ENCODE data around the gene FAM200B. TPM values are rescaled to one million over a fixed set of nuclear protein-coding genes. Genes with fewer than 3 reads are reported as not detected.

FAM200B gene
- total and polyA plus RNA-seq, 2 experiments from 2014 or later, result 34.4 to 88.0 TPM

- Histone ChIP-seq H3K36me3 (ENCODE audit: insufficient read depth) (no peaks in the 10 kb centered on the region), H3K4me1 (ENCODE audit: insufficient read depth) (no peaks in the 10 kb centered on the region), H3K4me2 (no peak overlapping the region), H4K20me1 (replicated peaks; ENCODE audit: insufficient read depth) (no peaks in the 10 kb centered on the region), H3K79me2 (replicated peaks; ENCODE audit: insufficient read depth) (no peaks in the 10 kb centered on the region), H3K4me3 (no peak overlapping the region), H3K27me3 (ENCODE audit: insufficient read depth) (no peaks in the 10 kb centered on the region), H3F3A (replicated peaks; ENCODE audit: low read depth) (no peaks in the 10 kb centered on the region), H2AFZ (no peak overlapping the region), H3K9me2 (ENCODE audit: insufficient read depth) (no peaks in the 10 kb centered on the region), H3K27ac (ENCODE audit: low read depth) (no peak overlapping the region)
- Mint-ChIP-seq H3K4me1 (peaks cover 8% of the 10 kb centered on the region; the same call in 2 of the 3 replicates), H3K36me3 (ENCODE audit: low read depth) (no peaks in the 10 kb centered on the region), H3K4me3 (no peak overlapping the region), H3K9me3 (no peaks in the 10 kb centered on the region), H3K27me3 (ENCODE audit: insufficient read depth, low read depth, poor library complexity) (no peaks in the 10 kb centered on the region), H3K27ac (no peak overlapping the region)
- ATAC-seq (no peak), DNase-seq (ENCODE audit: low spot score) (no peak)
- TF ChIP-seq NANOG (IDR thresholded peaks at IDR 0.05; ENCODE audit: borderline replicate concordance) (no peak), CREB1 (CRISPR knock-in tag; IDR thresholded peaks at IDR 0.05; ENCODE audit: low read depth) (no peak), POLR2AphosphoS5 (IDR thresholded peaks at IDR 0.05; ENCODE audit: low read depth) (no peak)
Measured at GRCh38 chr4:15719506-15719905, 37.9 kb downstream of the FAM200B start.

- no peak overlapping the region for H3K4me3 ChIP-seq
- H3K27me3 ChIP-seq (ENCODE audit: insufficient read depth), result no peaks in the 10 kb centered on the region
- no peaks in the 10 kb centered on the region for H3K9me2 ChIP-seq (ENCODE audit: insufficient read depth)
- Mint-ChIP-seq H3K36me3 (ENCODE audit: low read depth) (no peaks in the 10 kb centered on the region), H3K4me1 (peaks cover 5% of the 10 kb centered on the region; the same call in 2 of the 3 replicates), H3K27ac (no peak overlapping the region), H3K27me3 (ENCODE audit: insufficient read depth, low read depth, poor library complexity) (no peaks in the 10 kb centered on the region), H3K9me3 (no peaks in the 10 kb centered on the region), H3K4me3 (no peak overlapping the region)
- TF ChIP-seq EZH2 (IDR thresholded peaks at IDR 0.05; ENCODE audit: low read depth, unreplicated experiment), result no peak
- no peak for TF ChIP-seq ZNF331 (CRISPR knock-in tag; IDR thresholded peaks at IDR 0.05; ENCODE audit: low read depth)
- no peaks in the 10 kb centered on the region for H3K4me1 ChIP-seq (ENCODE audit: insufficient read depth)
- no peaks in the 10 kb centered on the region for H3K79me2 ChIP-seq (replicated peaks; ENCODE audit: insufficient read depth)
- no peak overlapping the region for H3K27ac ChIP-seq (ENCODE audit: low read depth)
- no peaks in the 10 kb centered on the region for H4K20me1 ChIP-seq (replicated peaks; ENCODE audit: insufficient read depth)
- no peak for DNase-seq (ENCODE audit: low spot score)
- ATAC-seq, result no peak
- H2AFZ ChIP-seq, result no peak overlapping the region
- no peak overlapping the region for H3K4me2 ChIP-seq
- no peaks in the 10 kb centered on the region for H3F3A ChIP-seq (replicated peaks; ENCODE audit: low read depth)
- no peaks in the 10 kb centered on the region for H3K36me3 ChIP-seq (ENCODE audit: insufficient read depth)
Measured at GRCh38 chr4:15720851-15721250, 39.2 kb downstream of the FAM200B start.

GRCh38 chr4:15725608-15726007 lies 44.0 kb downstream of the FAM200B start:
- no peaks in the 10 kb centered on the region for H3K36me3 Mint-ChIP-seq (ENCODE audit: low read depth)
- no peaks in the 10 kb centered on the region for H3K27me3 Mint-ChIP-seq (ENCODE audit: insufficient read depth, low read depth, poor library complexity)
- ATAC-seq (no peak), DNase-seq (ENCODE audit: low spot score) (no peak)
- no peak overlapping the region for H2AFZ ChIP-seq
- H3K79me2 ChIP-seq (replicated peaks; ENCODE audit: insufficient read depth), result no peaks in the 10 kb centered on the region
- no peak overlapping the region for H3K4me3 Mint-ChIP-seq
- no peaks in the 10 kb centered on the region for H4K20me1 ChIP-seq (replicated peaks; ENCODE audit: insufficient read depth)
- H3K4me2 ChIP-seq, result no peak overlapping the region
- no peak overlapping the region for H3K27ac Mint-ChIP-seq
- no peaks in the 10 kb centered on the region for H3K4me1 Mint-ChIP-seq
- no peaks in the 10 kb centered on the region for H3F3A ChIP-seq (replicated peaks; ENCODE audit: low read depth)
- no peaks in the 10 kb centered on the region for H3K27me3 ChIP-seq (ENCODE audit: insufficient read depth)
- H3K9me3 Mint-ChIP-seq, result no peaks in the 10 kb centered on the region
- no peak overlapping the region for H3K27ac ChIP-seq (ENCODE audit: low read depth)
- no peaks in the 10 kb centered on the region for H3K36me3 ChIP-seq (ENCODE audit: insufficient read depth)
- no peaks in the 10 kb centered on the region for H3K4me1 ChIP-seq (ENCODE audit: insufficient read depth)
- no peak overlapping the region for H3K4me3 ChIP-seq
- no peaks in the 10 kb centered on the region for H3K9me2 ChIP-seq (ENCODE audit: insufficient read depth)
- TF ChIP-seq ETS1 (IDR thresholded peaks at IDR 0.05), result no peak
- no peak for TF ChIP-seq CTCF (conservative IDR thresholded peaks at IDR 0.05; ENCODE audit: low read depth in 2 of 2)
- no peak for TF ChIP-seq ZNF331 (CRISPR knock-in tag; IDR thresholded peaks at IDR 0.05; ENCODE audit: low read depth)
- TF ChIP-seq EZH2phosphoT487 (IDR thresholded peaks at IDR 0.05; ENCODE audit: unreplicated experiment), result no peak
- TF ChIP-seq POLR2AphosphoS5 (IDR thresholded peaks at IDR 0.05; ENCODE audit: low read depth), result no peak
- no peak for TF ChIP-seq ZNF114 (CRISPR knock-in tag; IDR thresholded peaks at IDR 0.05)
- no peak for TF ChIP-seq REST (IDR thresholded peaks at IDR 0.05; ENCODE audit: unreplicated experiment)
- no peak for TF ChIP-seq STAT1 (IDR thresholded peaks at IDR 0.05; ENCODE audit: unreplicated experiment)
- no peak for TF ChIP-seq EZH2 (IDR thresholded peaks at IDR 0.05; ENCODE audit: low read depth, unreplicated experiment)
- TF ChIP-seq JUNB (IDR thresholded peaks at IDR 0.05; ENCODE audit: unreplicated experiment), result no peak

All from GM23338 (cell line).